ENCODE results near the gene SLC16A8.

GRCh38 chr22:38124236-38124974, 40.4 kb upstream of the SLC16A8 start:
- TF ChIP-seq ZNF8 (CRISPR knock-in tag; IDR thresholded peaks at IDR 0.05) (no peak), ZFP3 (CRISPR knock-in tag; IDR thresholded peaks at IDR 0.05) (no peak), POU6F1 (CRISPR knock-in tag; IDR thresholded peaks at IDR 0.05; ENCODE audit: borderline replicate concordance, low read depth) (no peak), RARB (CRISPR knock-in tag; IDR thresholded peaks at IDR 0.05) (no peak), TSHZ2 (CRISPR knock-in tag; IDR thresholded peaks at IDR 0.05) (no peak), ZNF565 (CRISPR knock-in tag; conservative IDR thresholded peaks at IDR 0.05; ENCODE audit: low read depth) (no peak), CSDC2 (CRISPR knock-in tag; IDR thresholded peaks at IDR 0.05) (no peak), OSR1 (CRISPR knock-in tag; IDR thresholded peaks at IDR 0.05) (no peak), GLIS3 (CRISPR knock-in tag; IDR thresholded peaks at IDR 0.05) (no peak), TOX (CRISPR knock-in tag; IDR thresholded peaks at IDR 0.05; ENCODE audit: borderline replicate concordance) (no peak), PATZ1 (CRISPR knock-in tag; IDR thresholded peaks at IDR 0.05; ENCODE audit: borderline replicate concordance) (no peak)
